OCI-LY1 (cell line): ENCODE results near the gene NDUFA12.

Experiments
- H2AFZ ChIP-seq: fragments of 200-600 bp; sonication (generic), shearing (Covaris generic); 2 replicates; pipeline ENCODE4 v1.6.0; 2014; ENCODE audit warnings: antibody characterized with exemption, mild to moderate bottlenecking, low read length
- H3F3A ChIP-seq: fragments of 200-600 bp; sonication (generic), shearing (Covaris generic); 2 replicates; pipeline ENCODE4 v1.6.0; 2014; ENCODE audit warnings: mild to moderate bottlenecking, antibody characterized with exemption, low read length, moderate library complexity; ENCODE audit not compliant: insufficient read depth
- H3K27ac ChIP-seq: fragments of 200-600 bp; sonication (generic); 2 replicates; pipeline ENCODE4 v1.5.1; 2014; ENCODE audit warnings: low read length, mixed run types, mild to moderate bottlenecking, low read depth; ENCODE audit not compliant: poor library complexity, severe bottlenecking
- H3K27me3 ChIP-seq: fragments of 200-600 bp; sonication (generic); 2 replicates; pipeline ENCODE4 v1.6.0; 2014; ENCODE audit warnings: antibody characterized with exemption, mild to moderate bottlenecking, low read length, moderate library complexity; ENCODE audit not compliant: insufficient read depth
- H3K36me3 ChIP-seq: fragments of 200-600 bp; sonication (generic); 2 replicates; pipeline ENCODE4 v1.6.1; 2014; ENCODE audit warnings: mild to moderate bottlenecking, antibody characterized with exemption, low read length, moderate library complexity, mixed read lengths; ENCODE audit not compliant: insufficient read depth
- H3K4me1 ChIP-seq: fragments of 200-600 bp; sonication (generic); 2 replicates; pipeline ENCODE4 v1.5.1; 2014; ENCODE audit warnings: mild to moderate bottlenecking, low read length, moderate library complexity; ENCODE audit not compliant: insufficient read depth, severe bottlenecking
- H3K4me2 ChIP-seq: fragments of 200-600 bp; sonication (generic), shearing (Covaris generic); 2 replicates; pipeline ENCODE4 v1.6.1; 2014; ENCODE audit warnings: low read length
- H3K4me3 ChIP-seq: fragments of 200-600 bp; sonication (generic); 2 replicates; pipeline ENCODE4 v1.5.1; 2014; ENCODE audit warnings: low read length, low read depth, mild to moderate bottlenecking, mixed read lengths; ENCODE audit not compliant: poor library complexity, severe bottlenecking
- H3K79me2 ChIP-seq: fragments of 200-600 bp; shearing (Covaris generic); 2 replicates; pipeline ENCODE4 v1.6.1; 2016; ENCODE audit warnings: mixed run types, low read length, mixed read lengths; ENCODE audit not compliant: insufficient read depth
- H3K9ac ChIP-seq: fragments of 200-600 bp; sonication (generic), shearing (Covaris generic); 2 replicates; pipeline ENCODE4 v1.6.1; 2014; ENCODE audit warnings: mild to moderate bottlenecking, low read length, mixed read lengths
- H3K9me2 ChIP-seq: fragments of 200-600 bp; sonication (generic), shearing (Covaris generic); 2 replicates; pipeline ENCODE4 v1.6.1; 2014; ENCODE audit warnings: low read depth, mild to moderate bottlenecking, low read length, mixed read lengths
- H3K9me3 ChIP-seq: fragments of 200-600 bp; shearing (Covaris generic); 2 replicates; pipeline ENCODE4 v1.6.1; 2014; ENCODE audit warnings: low read length, mixed read lengths
- H4K20me1 ChIP-seq: fragments of 200-600 bp; sonication (generic), shearing (Covaris generic); 2 replicates; pipeline ENCODE4 v1.6.0; 2016; ENCODE audit warnings: mild to moderate bottlenecking, low read length; ENCODE audit not compliant: insufficient read depth
- EZH2 ChIP-seq: fragments of 200-600 bp; sonication (generic), shearing (Covaris generic); IDR thresholded peaks from 2 replicates; pipeline ENCODE4 v1.8.0; 2017; ENCODE audit warnings: borderline replicate concordance, mixed run types, mild to moderate bottlenecking, antibody characterized with exemption, low read length, moderate library complexity, mixed read lengths
- TF ChIP-seq, protein P1 (sequence below): fragments of 200-600 bp; sonication (generic), shearing (Covaris generic); IDR thresholded peaks from 2 replicates; pipeline ENCODE4 v1.5.1; 2017; ENCODE audit warnings: mild to moderate bottlenecking, antibody characterized with exemption, low read length, moderate library complexity, mixed read lengths

Gene NDUFA12

DNA sequence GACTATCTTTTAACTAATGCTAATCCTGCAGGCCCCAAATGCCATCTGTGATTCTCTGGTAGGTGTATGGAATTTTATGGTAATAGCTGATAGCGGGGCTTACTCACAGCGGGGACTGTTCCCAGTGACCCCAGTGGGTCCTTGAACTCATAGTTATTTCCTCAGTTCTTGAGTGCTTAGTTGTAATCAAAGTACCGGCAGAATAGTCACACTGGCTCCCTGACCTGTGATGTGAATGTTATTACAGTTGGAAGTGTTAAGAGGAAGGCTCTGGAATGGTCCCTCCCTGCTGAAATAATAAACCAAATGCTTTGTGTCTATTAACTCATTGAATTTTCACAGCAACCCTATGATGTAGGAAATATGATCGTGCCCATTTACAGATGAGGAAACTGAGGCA is 78.3 kb downstream of the NDUFA12 start:
- Histone ChIP-seq H4K20me1 (no peaks in the 10 kb centered on the region), H3K79me2 (no peaks in the 10 kb centered on the region), H3K9ac (no peak overlapping the region), H3K27me3 (no peaks in the 10 kb centered on the region), H3K36me3 (no peaks in the 10 kb centered on the region), H3K4me1 (peaks cover 5% of the 10 kb centered on the region), H2AFZ (no peak overlapping the region), H3F3A (no peaks in the 10 kb centered on the region), H3K4me3 (no peak overlapping the region), H3K9me3 (no peaks in the 10 kb centered on the region), H3K4me2 (no peak overlapping the region), H3K9me2 (no peaks in the 10 kb centered on the region), H3K27ac (no peak overlapping the region)
- TF ChIP-seq EZH2: no peak
- TF ChIP-seq, protein P1, sequence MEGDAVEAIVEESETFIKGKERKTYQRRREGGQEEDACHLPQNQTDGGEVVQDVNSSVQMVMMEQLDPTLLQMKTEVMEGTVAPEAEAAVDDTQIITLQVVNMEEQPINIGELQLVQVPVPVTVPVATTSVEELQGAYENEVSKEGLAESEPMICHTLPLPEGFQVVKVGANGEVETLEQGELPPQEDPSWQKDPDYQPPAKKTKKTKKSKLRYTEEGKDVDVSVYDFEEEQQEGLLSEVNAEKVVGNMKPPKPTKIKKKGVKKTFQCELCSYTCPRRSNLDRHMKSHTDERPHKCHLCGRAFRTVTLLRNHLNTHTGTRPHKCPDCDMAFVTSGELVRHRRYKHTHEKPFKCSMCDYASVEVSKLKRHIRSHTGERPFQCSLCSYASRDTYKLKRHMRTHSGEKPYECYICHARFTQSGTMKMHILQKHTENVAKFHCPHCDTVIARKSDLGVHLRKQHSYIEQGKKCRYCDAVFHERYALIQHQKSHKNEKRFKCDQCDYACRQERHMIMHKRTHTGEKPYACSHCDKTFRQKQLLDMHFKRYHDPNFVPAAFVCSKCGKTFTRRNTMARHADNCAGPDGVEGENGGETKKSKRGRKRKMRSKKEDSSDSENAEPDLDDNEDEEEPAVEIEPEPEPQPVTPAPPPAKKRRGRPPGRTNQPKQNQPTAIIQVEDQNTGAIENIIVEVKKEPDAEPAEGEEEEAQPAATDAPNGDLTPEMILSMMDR: no peak

DNA sequence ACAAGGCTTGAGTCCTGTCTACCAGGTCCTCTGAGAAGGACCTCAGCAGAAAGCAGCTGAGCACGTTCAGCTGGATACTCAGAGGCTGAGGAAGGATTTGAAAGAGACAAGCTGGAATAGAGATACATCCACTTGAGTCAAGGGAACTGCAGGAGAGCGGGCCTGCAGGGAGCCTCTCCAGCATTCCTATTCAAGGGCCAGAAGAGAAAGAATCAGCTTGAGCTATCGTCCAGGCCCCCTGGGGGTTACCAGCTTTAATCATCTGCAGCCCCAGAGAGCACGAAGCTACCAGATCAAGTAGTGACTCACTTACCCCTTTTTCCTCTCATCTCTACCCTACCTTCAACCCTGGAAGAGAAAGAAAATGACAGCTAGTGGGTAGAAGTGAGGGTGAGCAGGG is 80.9 kb downstream of the NDUFA12 start:
- H3K27ac ChIP-seq: no peak overlapping the region
- no peaks in the 10 kb centered on the region for H3K79me2 ChIP-seq
- TF ChIP-seq EZH2: no peak
- TF ChIP-seq, protein P1: no peak
- no peak overlapping the region for H3K9ac ChIP-seq
- H3K27me3 ChIP-seq: no peaks in the 10 kb centered on the region
- H3K4me2 ChIP-seq: no peak overlapping the region
- no peaks in the 10 kb centered on the region for H3K36me3 ChIP-seq
- H3K4me3 ChIP-seq: no peak overlapping the region
- no peaks in the 10 kb centered on the region for H3F3A ChIP-seq
- no peaks in the 10 kb centered on the region for H3K9me3 ChIP-seq
- H4K20me1 ChIP-seq: no peaks in the 10 kb centered on the region
- H3K9me2 ChIP-seq: no peaks in the 10 kb centered on the region
- peaks cover 5% of the 10 kb centered on the region for H3K4me1 ChIP-seq
- no peak overlapping the region for H2AFZ ChIP-seq
